Right lobe of liver (tissue), 4 donors: ENCODE data around the gene MPST.

ENCODE experiments used
- CTCF ChIP-seq, 4 donors: fragments of 200-600 bp in 3 of 4; fragments of 450-650 bp in 1 of 4; IDR thresholded peaks; one replicate each; pipeline versions ENCODE4 v1.5.1 to v1.8.0; 2016 to 2022; ENCODE audit warnings: antibody characterized with exemption in 4 of 4, mild to moderate bottlenecking in 2 of 4
- POLR2A ChIP-seq: fragments of 450-650 bp; IDR thresholded peaks from one replicate; pipeline ENCODE4 v1.6.1; 2017; ENCODE audit warnings: antibody characterized with exemption, mild to moderate bottlenecking
- donor health status: DM: no; HTN: no; CAD: no.
- donor health status: DM: no; HTN: no; CAD: no.
- donor health status: DM: no; HTN: yes; CAD: no.

GRCh38 chr22:37065961-37066360, 46.4 kb downstream of the MPST start:
- no peak for TF ChIP-seq CTCF (IDR thresholded peaks at IDR 0.05)
- TF ChIP-seq POLR2A: no peak
